NCI-H2029 treated with DMSO at 0.1 percent for 48 hours (cell line): ENCODE measurements around the gene HTATIP2.
"Not testable (repeated sequence)": the region's sequence is repeated elsewhere in the genome, so short reads cannot be mapped to it uniquely, and the experiment has no call there.

Experiments used
- DNase-seq: peaks from one replicate; lab custom pipeline; 2025; lab: John Stamatoyannopoulos, UW

Gene HTATIP2

DNA sequence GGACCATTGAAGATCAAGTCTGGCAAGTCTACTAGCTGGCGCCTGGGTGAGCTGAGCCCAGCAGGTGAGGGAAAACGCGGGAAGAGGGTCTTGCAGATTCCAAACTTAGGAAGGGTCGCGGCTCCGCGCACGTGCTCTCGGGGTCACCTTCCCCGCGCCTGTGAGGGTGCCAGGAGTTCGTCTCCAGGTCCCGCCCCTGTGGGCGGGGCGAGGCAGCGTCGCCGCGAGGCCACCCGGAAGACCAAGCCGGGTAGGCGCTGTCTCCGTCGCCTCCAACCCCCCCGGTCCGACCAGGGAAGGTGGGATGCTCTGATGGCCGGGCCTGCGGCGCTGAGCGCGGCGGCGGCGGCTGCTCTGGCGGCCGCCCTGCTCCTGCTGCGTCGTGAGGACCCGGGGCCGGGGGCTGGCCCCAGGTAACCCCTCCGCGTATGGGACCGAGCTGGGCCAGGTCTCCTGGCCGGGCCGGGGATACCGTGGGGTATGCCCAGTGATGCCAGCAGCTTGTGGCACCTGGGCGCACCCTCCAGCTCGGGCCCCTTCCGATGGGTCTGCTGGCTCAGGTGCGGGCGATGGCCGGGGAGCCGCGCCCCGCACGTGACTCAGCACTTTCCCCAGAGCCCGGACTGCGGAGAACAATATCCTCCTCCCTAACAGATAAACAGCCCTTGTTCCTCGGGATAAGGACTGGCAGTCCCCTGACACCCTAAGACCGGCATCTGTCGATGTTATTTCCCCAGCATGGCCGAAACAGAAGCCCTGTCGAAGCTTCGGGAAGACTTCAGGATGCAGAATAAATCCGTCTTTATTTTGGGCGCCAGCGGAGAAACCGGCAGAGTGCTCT lies at the start of gene HTATIP2:
HTATIP2 (plus strand) TSS at position 215 of the 841 bp plus-strand sequence; CDS start at position 739, 524 bp downstream.
- DNase-seq: no peak

DNA sequence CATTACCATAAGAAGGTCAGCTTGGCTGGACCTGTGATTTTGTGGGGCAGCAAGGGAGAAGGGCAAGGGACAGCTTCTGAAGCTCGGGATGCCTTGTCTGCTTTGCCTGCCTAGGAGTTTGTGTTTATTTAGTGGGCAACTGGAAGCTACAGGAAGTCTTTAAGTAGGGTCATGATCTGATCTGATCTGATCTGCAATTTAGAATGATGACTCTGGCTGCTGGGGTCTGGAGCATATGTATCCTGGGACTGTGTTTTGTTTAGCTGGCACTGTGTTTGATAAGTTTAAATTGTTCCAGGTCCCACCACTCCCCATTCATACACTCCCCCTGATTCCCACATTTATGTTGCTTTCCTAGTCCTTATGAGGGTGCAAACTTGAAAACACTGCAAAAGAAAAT lies 47.7 kb upstream of the HTATIP2 start:
- no peak for DNase-seq

DNA sequence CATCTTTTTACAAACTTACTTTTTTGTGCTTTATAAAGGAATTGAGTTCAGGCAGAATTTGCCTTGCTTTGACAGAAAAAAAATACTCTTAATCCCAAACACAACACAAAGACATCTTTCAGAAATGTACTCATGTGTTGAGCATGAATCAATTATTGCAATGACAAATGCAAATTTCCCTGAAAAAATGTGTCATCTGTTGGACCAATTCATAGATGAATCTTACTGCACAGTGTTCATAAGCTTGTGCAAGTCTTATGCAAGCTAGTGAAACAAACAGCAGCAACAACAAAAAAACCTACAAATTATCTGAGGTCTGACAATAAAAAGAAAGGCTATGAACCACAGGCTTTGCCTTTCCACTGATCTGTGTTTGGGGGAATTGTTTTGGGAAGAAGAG lies 42.3 kb upstream of the HTATIP2 start:
- DNase-seq: no peak

GRCh38 chr11:20327377-20327935 lies 36.1 kb upstream of the HTATIP2 start:
- DNase-seq: no peak

GRCh38 chr11:20336056-20336455 lies 27.5 kb upstream of the HTATIP2 start:
- no peak for DNase-seq

- no peak for DNase-seq
Measured at GRCh38 chr11:20337526-20338154, 25.9 kb upstream of the HTATIP2 start.

DNA sequence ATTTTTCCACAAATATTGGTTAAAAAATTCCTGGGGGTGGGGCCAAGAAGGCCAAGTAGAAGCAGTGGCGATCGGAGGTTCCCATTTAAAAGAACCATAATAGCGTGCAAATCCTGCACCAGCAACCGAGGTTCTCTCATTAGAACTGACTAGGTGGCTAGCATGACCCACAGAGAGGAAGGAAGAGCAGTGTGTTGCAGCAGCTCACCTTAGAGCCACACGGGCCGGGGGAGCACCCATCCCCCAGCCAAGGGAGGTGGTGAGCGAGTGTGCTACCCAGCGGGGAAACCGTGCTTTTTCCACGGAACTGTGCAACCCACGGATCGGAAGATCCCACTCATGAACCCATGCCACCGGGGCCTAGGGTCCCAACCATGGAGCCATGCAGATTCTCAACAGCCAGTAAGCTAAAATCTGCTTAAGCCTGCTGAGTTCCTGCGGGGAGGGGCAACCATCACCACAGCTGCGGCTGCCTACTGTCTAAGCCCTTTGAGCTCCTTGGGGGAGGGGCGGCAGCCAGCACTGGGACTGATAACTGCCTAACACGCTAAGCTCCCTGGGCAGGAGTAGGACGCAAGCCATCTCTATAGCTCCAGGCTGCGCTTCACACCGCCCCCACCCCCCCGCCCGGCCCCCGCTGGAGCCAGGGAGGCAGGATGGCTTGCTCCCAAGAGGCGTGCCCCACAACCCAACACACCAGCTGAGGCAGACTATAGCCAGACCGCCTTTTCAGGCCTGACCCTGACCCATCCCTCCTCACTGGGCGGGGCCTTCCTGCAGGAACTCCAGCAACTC lies 21.0 kb upstream of the HTATIP2 start:
- no peak for DNase-seq

GRCh38 chr11:20351136-20351535 lies 12.4 kb upstream of the HTATIP2 start:
- DNase-seq: no peak

DNA sequence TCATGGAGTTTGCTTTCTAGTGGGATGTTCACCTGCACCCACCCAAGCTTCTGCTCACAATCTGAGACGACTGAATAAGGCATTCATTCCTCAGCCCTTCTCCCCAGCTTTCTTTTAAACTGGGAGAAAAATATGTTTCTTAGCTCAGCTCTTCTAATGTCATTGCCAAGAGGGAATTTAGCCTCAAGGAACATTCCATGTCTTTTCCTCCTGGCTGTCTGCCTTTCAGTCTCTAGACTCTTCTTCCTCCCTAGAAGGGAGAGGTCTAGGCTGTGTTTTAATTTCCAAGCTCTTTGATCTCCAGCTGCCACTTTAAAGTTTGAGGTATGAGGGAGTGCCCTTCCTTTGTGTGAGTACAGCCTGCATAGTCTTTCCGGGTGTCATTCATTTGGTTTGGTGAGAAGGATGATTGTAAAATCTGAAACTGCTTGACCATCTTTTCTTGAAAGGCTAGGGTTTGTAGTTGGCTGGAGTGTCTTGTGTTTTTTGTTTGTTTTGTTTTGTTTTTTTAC lies 11.7 kb upstream of the HTATIP2 start:
- DNase-seq: no peak

DNA sequence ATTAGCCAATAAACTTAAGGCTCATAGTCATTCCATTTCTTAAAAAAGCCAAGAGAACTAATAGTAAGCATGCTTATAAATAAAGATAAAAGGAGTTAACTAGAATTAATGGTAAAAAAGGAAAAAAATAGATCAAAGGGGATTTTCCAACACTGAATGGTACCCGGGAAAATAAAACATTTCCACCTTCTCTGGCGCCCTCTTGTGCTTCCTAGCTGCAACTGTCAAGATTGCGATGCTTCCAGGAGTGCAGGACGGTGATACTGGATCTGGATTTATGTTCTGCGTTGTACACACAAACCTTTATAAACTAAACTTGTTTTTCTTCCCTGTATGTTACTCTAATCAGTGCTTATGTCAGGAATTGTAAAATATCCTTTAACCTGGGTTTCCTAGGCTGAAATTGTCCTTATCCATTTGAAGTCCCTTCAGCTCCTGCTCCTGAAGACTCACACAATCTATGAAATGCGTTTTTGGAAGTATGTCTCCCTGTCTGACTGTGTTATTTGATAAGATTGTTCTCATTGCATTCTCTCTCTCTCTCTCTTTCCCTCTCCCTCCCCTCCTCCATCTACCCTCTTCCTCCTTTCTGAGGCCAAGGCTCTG lies 9.6 kb upstream of the HTATIP2 start:
- DNase-seq: peak; percentile 58

DNA sequence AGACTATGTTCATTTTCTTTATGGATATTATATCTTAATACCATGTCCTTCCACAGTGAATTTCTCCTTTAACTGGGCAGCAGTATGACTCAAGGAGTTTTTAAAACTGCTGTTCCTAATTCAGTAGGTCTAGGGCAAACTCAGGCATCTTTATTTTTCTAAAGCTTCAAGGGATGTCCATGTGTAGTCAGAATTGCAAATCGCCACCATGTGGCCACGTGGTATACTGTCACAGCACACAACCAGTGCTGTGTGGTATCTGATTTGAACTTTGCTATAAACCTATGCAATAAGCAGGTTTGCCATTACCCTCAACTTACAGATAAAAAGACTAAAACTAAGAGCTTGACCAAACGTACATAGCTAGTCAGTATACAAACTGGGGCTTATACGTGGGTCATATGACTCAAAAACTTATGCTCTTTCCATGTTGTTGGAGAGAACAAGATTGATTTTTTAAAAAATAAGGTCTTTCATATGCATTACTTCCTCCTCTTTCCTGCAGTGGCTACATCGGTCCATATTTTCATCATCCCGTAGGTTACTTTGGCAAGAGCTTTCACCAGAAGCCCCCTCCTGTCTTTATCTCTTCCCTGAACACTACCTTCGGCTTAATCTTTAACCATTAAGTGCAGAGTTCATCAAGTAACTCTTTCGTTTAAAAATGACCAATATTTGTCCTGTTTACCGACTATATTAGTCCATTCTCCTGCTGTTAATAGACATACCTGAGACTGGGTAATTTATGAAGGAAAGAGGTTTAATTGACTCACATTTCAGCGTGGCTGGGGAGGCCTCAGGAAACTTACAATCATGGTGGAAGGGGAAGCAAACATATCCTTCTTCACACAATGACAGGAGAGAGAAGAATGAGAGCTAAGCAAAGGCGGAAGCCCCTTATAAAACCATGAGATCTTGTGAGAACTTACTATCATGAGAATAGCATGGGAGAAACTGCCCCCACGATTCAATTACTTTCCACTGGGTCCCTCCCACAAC lies 8.0 kb upstream of the HTATIP2 start:
- DNase-seq: no peak

DNA sequence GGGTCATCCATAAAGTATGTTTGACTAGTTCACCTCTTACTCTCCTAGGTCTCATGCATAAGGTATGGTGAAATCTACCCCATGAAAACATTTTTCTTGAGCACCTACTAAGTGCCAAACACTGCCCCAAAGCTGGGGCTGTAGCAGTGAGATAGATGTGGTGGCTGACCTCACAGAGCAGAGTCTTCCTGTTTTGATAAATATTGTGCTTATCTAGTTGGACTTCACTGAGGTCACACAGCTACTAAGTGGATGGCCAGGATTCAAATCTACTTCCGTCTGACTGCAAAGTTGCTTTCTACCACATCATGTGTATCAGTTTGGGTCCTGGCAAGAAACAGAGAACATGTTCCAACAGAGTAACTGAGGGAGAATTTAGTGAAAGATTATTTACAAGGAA lies 6.4 kb upstream of the HTATIP2 start:
- DNase-seq: no peak

GRCh38 chr11:20360650-20361049 lies 2.9 kb upstream of the HTATIP2 start:
- peak; percentile 62 for DNase-seq

DNA sequence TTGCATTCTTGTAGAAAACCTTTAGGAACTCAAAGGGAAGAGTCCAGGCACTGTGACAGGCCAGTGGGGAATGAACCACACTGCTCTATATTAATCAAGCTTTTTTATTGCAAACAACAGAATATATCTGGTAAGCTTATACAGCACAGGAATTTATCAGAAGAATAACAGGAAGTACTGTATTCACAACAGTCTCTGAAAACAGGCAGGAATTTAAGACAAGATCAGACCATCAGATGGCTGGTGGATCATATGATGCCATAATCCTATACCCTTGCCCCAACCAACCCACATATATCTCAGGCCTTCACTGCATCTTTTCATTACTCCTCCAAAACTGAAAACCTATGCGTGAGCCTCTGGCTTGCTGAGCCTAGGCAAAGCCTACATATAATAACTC lies 1.0 kb upstream of the HTATIP2 start:
- DNase-seq: no peak

- DNase-seq: no peak
Measured at GRCh38 chr11:20363149-20363499, 390 bp upstream of the HTATIP2 start.

DNA sequence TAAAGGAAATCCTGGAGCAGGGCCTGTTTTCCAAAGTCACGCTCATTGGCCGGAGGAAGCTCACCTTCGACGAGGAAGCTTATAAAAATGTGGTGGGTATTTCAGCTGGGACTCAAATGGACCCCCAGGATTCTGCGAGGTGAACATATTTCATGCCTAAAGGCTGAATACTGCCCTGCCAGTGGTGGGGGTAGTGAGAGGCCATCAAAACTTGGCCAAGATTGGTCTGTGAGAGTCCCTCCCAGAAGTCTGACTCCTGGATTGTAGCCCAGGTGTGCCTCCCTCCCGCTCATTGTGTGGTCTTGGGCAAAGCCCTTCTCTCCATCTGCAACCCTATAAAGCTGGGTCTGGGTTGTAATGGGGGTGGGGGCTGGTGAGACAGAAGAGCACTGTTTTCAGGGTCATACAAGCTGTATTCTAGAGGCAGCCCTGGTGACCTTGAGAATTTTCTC lies 853 bp downstream of the HTATIP2 start:
- DNase-seq: no peak

DNA sequence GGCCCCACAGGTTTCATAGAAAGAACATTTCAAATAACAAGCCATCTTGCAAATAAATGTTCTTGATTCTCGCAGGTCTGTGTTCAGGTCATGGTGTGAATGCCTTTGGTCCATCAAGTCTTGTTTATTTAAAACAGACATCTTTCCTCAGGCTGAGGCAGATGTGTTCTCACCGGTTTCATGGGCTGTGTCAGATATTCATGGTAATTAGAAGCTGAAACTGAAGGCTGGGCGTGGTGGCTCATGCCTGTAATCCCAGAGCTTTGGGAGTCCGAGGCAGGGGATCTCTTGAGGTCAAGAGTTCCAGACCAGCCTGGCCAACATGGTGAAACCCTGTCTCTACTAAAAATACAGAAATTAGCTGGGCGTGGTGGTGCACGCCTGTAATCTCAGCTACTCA lies 2.0 kb downstream of the HTATIP2 start:
- DNase-seq: not testable (repeated sequence)

GRCh38 chr11:20367313-20367948 lies 3.9 kb downstream of the HTATIP2 start:
- DNase-seq: no peak

- DNase-seq: no peak
Measured at GRCh38 chr11:20368438-20368837, 4.9 kb downstream of the HTATIP2 start.

GRCh38 chr11:20369826-20370225 lies 6.3 kb downstream of the HTATIP2 start:
- DNase-seq: no peak
